ACC112 (cell line): Measurements from ENCODE around the gene OR2G6.

Source experiments
- H2AFZ ChIP-seq: fragments of 200-600 bp; sonication (generic); one replicate; pipeline ENCODE4 v1.6.0; 2017; ENCODE audit warnings: antibody characterized with exemption, low read length; ENCODE audit not compliant: unreplicated experiment
- H3K27ac ChIP-seq: fragments of 200-600 bp; sonication (generic); 2 replicates; pipeline ENCODE4 v1.5.1; 2014; ENCODE audit warnings: low read depth, mild to moderate bottlenecking, antibody characterized with exemption, low read length, moderate library complexity
- H3K27me3 ChIP-seq: fragments of 200-600 bp; sonication (generic); 2 replicates; pipeline ENCODE4 v1.6.1; 2014; ENCODE audit warnings: mild to moderate bottlenecking, antibody characterized with exemption, low read length, moderate library complexity, mixed read lengths; ENCODE audit not compliant: insufficient read depth
- H3K36me3 ChIP-seq: fragments of 200-600 bp; sonication (generic); 2 replicates; pipeline ENCODE4 v1.6.1; 2016; ENCODE audit warnings: mild to moderate bottlenecking, antibody characterized with exemption, low read length, moderate library complexity, mixed read lengths; ENCODE audit not compliant: insufficient read depth
- H3K4me1 ChIP-seq: fragments of 200-600 bp; sonication (generic); one replicate; pipeline ENCODE4 v1.6.1; 2016; ENCODE audit warnings: low read length, mixed read lengths; ENCODE audit not compliant: insufficient read depth, unreplicated experiment, control insufficient read depth
- H3K4me3 ChIP-seq: fragments of 200-600 bp; sonication (generic); 2 replicates; pipeline ENCODE4 v1.5.1; 2014; ENCODE audit warnings: mild to moderate bottlenecking, low read depth, low read length
- H3K79me2 ChIP-seq: fragments of 200-600 bp; sonication (generic); one replicate; pipeline ENCODE4 v1.6.0; 2016; ENCODE audit warnings: low read length; ENCODE audit not compliant: control insufficient read depth, unreplicated experiment, insufficient read depth

The OR2G6 gene

DNA sequence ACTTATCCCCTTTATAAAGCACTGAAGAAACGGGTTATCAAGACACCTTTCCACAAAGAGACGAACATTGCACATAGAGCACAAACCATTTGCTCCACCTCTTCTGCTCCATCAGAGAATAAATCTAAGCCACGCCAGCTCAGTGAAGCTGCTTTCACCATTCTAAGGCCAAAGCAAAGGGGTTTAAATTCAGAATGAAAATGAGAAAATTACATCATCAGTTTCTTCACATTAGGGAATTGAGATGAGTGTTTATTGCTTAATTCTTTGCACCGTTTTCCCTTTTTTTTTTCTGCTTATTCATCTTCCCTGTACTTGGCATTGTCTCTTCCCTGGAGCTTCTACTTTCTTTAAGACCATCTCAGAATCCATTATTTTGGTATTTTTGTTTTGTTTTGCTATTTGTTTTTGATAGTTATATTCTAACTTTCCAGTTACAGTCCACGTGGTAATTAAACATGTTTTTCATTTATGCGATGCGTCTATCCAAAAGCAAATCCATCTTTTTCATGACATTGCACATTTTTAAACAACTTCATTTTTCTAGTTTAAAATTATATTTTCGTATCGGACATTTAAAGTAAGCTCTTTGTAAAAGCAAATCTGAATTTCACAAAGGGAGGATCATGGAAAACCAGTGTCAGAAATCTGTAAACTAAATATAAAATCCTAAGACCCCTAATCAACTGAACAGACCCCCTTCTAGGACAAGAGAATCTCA lies 68.5 kb downstream of the OR2G6 start:
- Histone ChIP-seq H3K79me2 (no peaks in the 10 kb centered on the region), H2AFZ (no peak overlapping the region), H3K4me3 (no peak overlapping the region), H3K27me3 (no peaks in the 10 kb centered on the region), H3K27ac (no peak overlapping the region), H3K4me1 (no peaks in the 10 kb centered on the region), H3K36me3 (no peaks in the 10 kb centered on the region)
